Ureter (tissue), 1 donor: ENCODE measurements around the gene ASCL4. TPM values are rescaled to one million over a fixed set of nuclear protein-coding genes. Genes with fewer than 3 reads are reported as not detected.

Experiments
- total RNA-seq: library from RNA; stranded (reverse); gene quantifications from one replicate; pipeline ENCODE4 v1.2.4, GENCODE V29; 2023
- donor health status: DM: yes; HTN: yes; CAD: no.

ASCL4 gene
- total RNA-seq, 1 donor from 2014 or later: not detected

Other genes starting within 250 kb of the ASCL4 start
- 35.6 TPM for gene PWP1, start 88.9 kb upstream of the ASCL4 start, total RNA-seq
- 34.6 TPM for gene PRDM4, start 13.6 kb upstream of the ASCL4 start, total RNA-seq